ENCODE measurements around the gene UMODL1. TPM values are rescaled to one million over a fixed set of nuclear protein-coding genes. Genes with fewer than 3 reads are reported as not detected.
A peak's percentile ranks its signal among the peaks of the same experiment; 100 is the strongest.
"Not testable (repeated sequence)": the region's sequence is repeated elsewhere in the genome, so short reads cannot be mapped to it uniquely, and the experiment has no call there.

UMODL1 gene
- total RNA-seq, 4 donors from 2014 or later: not detected

DNA sequence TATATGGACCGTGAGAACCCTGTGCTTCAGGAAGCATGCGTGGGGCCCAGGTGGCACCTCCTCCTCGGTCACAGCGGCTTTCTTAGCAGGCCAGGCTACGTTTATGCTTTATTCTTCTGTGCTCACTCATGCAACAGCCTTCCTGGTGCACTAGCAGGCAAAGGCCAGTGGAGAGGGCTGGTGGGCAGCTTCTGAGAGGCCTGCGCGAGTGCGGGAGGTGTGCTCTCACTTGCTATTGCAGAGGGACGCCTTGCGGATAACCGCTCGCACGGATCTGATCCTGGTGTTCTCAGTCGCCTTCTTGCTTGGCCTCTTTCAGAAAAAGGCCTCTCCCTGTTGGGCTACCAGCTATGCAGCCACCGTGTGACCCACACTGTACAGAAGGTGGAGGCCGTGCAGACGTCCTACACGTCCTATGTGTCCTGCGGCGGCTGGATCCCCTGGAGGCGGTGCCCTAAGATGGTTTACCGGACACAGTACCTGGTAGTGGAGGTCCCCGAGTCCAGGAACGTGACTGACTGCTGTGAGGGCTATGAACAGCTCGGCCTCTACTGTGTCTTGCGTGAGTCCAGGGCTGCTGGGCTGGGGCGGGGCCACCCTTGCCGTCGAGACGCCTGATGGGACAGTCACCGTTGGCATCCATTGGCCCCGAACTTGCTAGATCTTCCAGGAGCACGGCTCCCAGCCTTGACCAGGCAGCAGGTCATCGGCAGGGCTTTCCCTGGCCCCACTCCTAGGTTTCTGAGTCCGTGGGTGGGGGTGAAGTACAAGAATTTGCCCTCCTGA lies 4.8 kb downstream of the UMODL1 start:
- no peaks in the 10 kb centered on the region for H3K36me3 ChIP-seq
- H3K4me1 ChIP-seq: peaks cover 0 to 12% (median 0%) of the 10 kb centered on the region in 4 donors
- no peak overlapping the region for H3K4me3 ChIP-seq
- 86 to 93% methylated on average over 25 to 28 of the region's 35 CpGs for WGBS, 2 donors
- TF ChIP-seq EP300 (IDR thresholded peaks at IDR 0.05) (no peak), POLR2A (IDR thresholded peaks at IDR 0.05) (no peak), CTCF (IDR thresholded peaks at IDR 0.05) (no peak)
- no peaks in the 10 kb centered on the region for H3K9me3 ChIP-seq
- peaks cover 0 to 9% of the 10 kb centered on the region in 2 donors for H3K27me3 ChIP-seq
- DNase-seq (ENCODE audit: low spot score in 2 of 2): no peak
- H3K27ac ChIP-seq: no peak overlapping the region

DNA sequence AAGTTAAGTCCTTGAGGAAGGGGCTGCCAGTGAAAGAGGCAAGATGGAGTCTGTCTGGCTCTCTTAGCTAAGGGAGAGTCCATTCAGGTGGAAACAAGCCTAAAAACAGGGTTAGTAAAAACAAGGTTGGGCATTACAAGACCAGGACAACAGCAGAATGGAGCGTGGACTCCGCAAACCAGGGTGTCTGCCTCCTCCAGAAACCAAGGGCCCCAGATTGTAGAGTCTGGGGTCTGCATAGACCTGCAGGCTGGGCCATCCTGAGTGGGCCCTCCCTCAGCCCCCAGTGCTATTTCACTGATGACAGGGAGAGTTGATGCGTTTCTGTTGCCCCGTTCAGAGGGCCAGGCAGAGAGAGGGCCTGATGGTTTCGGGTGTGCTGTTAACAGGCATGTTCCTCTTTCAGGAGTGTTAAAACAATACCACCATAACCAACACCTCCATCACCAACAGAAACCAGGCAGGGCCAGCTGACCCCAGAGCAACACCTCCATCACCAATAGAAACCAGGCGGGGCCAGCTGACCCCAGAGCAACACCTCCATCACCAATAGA lies 6.6 kb downstream of the UMODL1 start:
- not testable (repeated sequence) for H3K9me3 ChIP-seq; H3K4me3 ChIP-seq; H3K36me3 ChIP-seq; DNase-seq (ENCODE audit: low spot score in 2 of 2); H3K27me3 ChIP-seq; H3K27ac ChIP-seq
- 90% methylated on average over 6 of the region's 6 CpGs for WGBS, 2 donors
- peaks cover 0 to 21% (median 3%) of the 10 kb centered on the region in 4 donors for H3K4me1 ChIP-seq

DNA sequence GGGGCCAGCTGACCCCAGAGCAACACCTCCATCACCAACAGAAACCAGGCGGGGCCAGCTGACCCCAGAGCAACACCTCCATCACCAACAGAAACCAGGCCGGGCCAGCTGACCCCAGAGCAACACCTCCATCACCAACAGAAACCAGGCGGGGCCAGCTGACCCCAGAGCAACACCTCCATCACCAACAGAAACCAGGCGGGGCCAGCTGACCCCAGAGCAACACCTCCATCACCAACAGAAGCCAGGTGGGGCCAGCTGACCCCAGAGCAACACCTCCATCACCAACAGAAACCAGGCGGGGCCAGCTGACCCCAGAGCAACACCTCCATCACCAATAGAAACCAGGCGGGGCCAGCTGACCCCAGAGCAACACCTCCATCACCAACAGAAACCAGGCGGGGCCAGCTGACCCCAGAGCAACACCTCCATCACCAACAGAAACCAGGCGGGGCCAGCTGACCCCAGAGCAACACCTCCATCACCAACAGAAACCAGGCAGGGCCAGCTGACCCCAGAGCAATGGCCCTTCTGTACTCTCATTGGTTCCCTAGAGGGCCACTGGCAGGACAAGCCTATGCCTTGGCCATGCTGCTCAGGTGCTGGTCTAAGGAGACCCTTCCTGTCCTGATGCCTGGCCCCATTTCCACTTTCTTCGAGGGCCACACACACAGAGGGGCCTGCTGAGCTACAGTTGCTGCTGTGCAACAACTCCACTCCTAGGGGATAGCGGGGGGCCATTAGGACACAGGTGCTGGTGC lies 7.3 kb downstream of the UMODL1 start:
- not testable (repeated sequence) for H3K27me3 ChIP-seq; H3K27ac ChIP-seq; DNase-seq (ENCODE audit: low spot score in 2 of 2); H3K4me3 ChIP-seq; H3K36me3 ChIP-seq; H3K9me3 ChIP-seq
- H3K4me1 ChIP-seq: peaks cover 0 to 21% (median 3%) of the 10 kb centered on the region in 4 donors
- WGBS, 2 donors: 73 to 100% methylated on average over 3 of the region's 10 CpGs

- Histone ChIP-seq H3K27ac (peak overlapping the region in 1 of 4 donors; percentile 15), H3K36me3 (no peaks in the 10 kb centered on the region), H3K4me3 (no peak overlapping the region), H3K9me3 (no peaks in the 10 kb centered on the region), H3K4me1 (peaks cover 0 to 21% (median 3%) of the 10 kb centered on the region in 4 donors), H3K27me3 (no peaks in the 10 kb centered on the region)
- no peak for DNase-seq (ENCODE audit: low spot score in 2 of 2)
- WGBS, 2 donors: 74 to 77% methylated on average over 13 of the region's 13 CpGs
- TF ChIP-seq EP300 (IDR thresholded peaks at IDR 0.05) (no peak), CTCF (IDR thresholded peaks at IDR 0.05) (no peak), POLR2A (IDR thresholded peaks at IDR 0.05) (no peak)
Measured at GRCh38 chr21:42079008-42079938, 8.2 kb downstream of the UMODL1 start.

GRCh38 chr21:42079939-42080787 lies 9.0 kb downstream of the UMODL1 start:
- H3K9me3 ChIP-seq: no peaks in the 10 kb centered on the region
- H3K27me3 ChIP-seq: no peaks in the 10 kb centered on the region
- DNase-seq (ENCODE audit: low spot score in 2 of 2): no peak
- H3K27ac ChIP-seq: peak overlapping the region in 1 of 4 donors; percentile 15
- no peaks in the 10 kb centered on the region for H3K36me3 ChIP-seq
- peaks cover 0 to 21% (median 3%) of the 10 kb centered on the region in 4 donors for H3K4me1 ChIP-seq
- H3K4me3 ChIP-seq: no peak overlapping the region
- 53 to 61% methylated on average over 25 of the region's 25 CpGs for WGBS, 2 donors
- TF ChIP-seq EP300 (IDR thresholded peaks at IDR 0.05) (no peak), POLR2A (IDR thresholded peaks at IDR 0.05) (no peak), CTCF (IDR thresholded peaks at IDR 0.05) (no peak)

All from tibial nerve (tissue), 4 donors.